ENCODE measurements around the gene RUNDC3A. TPM values are rescaled to one million over a fixed set of nuclear protein-coding genes. Genes with fewer than 3 reads are reported as not detected.

Gene RUNDC3A
- total and polyA plus RNA-seq, 2 of the 8 experiments (the other 6 are each of a cell fraction or from before 2014, with no cell fraction given): 6.4 to 13.8 TPM

DNA sequence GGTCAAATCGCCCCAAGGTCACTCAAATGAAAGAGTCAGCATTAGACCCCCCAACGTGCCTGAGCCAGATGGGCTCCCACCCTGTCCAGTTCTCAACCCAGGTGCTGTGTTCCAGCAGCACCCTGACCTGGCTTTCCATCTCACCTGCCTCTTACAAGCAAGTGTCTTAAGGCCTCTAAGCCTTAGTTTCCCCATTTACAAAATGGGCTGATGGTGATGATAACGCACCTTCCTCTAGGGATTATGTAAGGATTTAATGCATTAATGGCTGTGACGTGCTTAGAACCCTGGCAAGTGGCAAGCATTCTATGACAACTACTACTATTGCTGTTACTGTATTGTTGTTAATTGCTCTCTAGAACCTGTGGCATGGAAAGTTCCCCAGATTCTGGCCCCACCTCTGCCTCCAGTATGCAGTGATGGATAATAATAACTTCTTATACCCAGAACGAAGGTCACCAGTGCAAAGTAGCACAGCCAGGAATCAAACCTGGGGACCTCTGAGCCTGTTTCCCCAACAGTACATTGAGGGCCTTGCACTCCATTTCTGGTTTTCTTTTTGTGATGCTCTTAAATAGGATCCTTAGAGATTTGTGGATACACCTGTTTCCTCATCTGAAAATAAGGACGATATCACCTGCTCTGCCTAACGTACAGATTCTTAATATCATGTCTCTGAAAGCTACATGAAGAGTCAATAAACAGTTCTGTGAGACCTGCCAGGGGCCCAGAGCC is 19.5 kb downstream of the RUNDC3A start:
- Histone ChIP-seq H4K91ac (replicated peaks; ENCODE audit: insufficient read length, low read length) (no peak overlapping the region), H2AFZ (ENCODE audit: low read length) (no peak overlapping the region), H4K5ac (ENCODE audit: insufficient read length, low read depth, low read length) (no peak overlapping the region), H3K79me2 (ENCODE audit: control insufficient read depth in 1 of 2, insufficient read depth in 2 of 2, low read length in 2 of 2) (peaks cover 3 to 13% of the 10 kb centered on the region in 2 experiments; a peak in 3 of 4 replicates), H3K79me1 (ENCODE audit: low read depth, low read length) (peaks cover 11% of the 10 kb centered on the region), H2BK120ac (replicated peaks; ENCODE audit: low read depth, low read length) (no peak overlapping the region), H3K14ac (ENCODE audit: insufficient read length) (no peak overlapping the region), H3K4me3 (ENCODE audit: extremely low read depth in 1 of 4, insufficient read depth in 2 of 4, low read depth in 3 of 4, low read length in 4 of 4) (no peak overlapping the region), H4K20me1 (replicated peaks in 1 of 2; ENCODE audit: control insufficient read depth in 1 of 2, insufficient read depth in 2 of 2, low read length in 2 of 2) (peaks cover 2 to 3% of the 10 kb centered on the region in 2 experiments), H3K4ac (replicated peaks; ENCODE audit: insufficient read length, low read depth, low read length) (no peak overlapping the region), H3K9me3 (ENCODE audit: insufficient read depth in 2 of 2, low read depth in 1 of 2, low read length in 1 of 2) (no peaks in the 10 kb centered on the region), H3K4me1 (replicated peaks in 1 of 4; ENCODE audit: control insufficient read depth in 3 of 4, insufficient read depth in 4 of 4, low read length in 3 of 4) (peaks cover 0 to 8% (median 4%) of the 10 kb centered on the region in 4 experiments; a peak in 6 of 7 replicates), H4K8ac (ENCODE audit: extremely low read depth, insufficient read depth, low read length) (no peak overlapping the region), H3K23me2 (ENCODE audit: low read depth, low read length) (peaks cover 13% of the 10 kb centered on the region; the same call in 1 of the 2 replicates), H2BK20ac (ENCODE audit: low read length) (no peak overlapping the region), H3K9ac (replicated peaks in 1 of 4; ENCODE audit: extremely low read depth in 1 of 4, low read depth in 3 of 4, low read length in 3 of 4) (no peak overlapping the region), H2BK5ac (ENCODE audit: low read depth, low read length) (no peak overlapping the region), H2AK5ac (ENCODE audit: low read depth, low read length) (peak overlapping the region; percentile 40; the same call in 1 of the 2 replicates), H3K27ac (ENCODE audit: low read depth, low read length) (no peak overlapping the region), H3K23ac (ENCODE audit: insufficient read length) (no peak overlapping the region), H3K18ac (ENCODE audit: extremely low read depth, low read length) (no peak overlapping the region), H3K4me2 (ENCODE audit: insufficient read depth in 1 of 2, low read depth in 2 of 2, low read length in 2 of 2) (no peak overlapping the region), H3K36me3 (ENCODE audit: control insufficient read depth in 2 of 4, insufficient read depth in 4 of 4, low read length in 3 of 4) (no peaks in the 10 kb centered on the region), H3K56ac (replicated peaks; ENCODE audit: insufficient read length, low read depth, low read length) (no peak overlapping the region), H2BK12ac (ENCODE audit: low read depth, low read length) (peak overlapping the region; percentile 77; the same call in 1 of the 2 replicates), H2BK15ac (ENCODE audit: low read length) (0 out of 2 replicates have a peak overlapping the region, but pooled peaks have one; percentile 61), H3K27me3 (replicated peaks in 1 of 4; ENCODE audit: control insufficient read depth in 3 of 4, extremely low read depth in 1 of 4, insufficient read depth in 3 of 4, low read length in 3 of 4) (peaks cover 0 to 6% (median 0%) of the 10 kb centered on the region in 4 experiments; a peak in 5 of 7 replicates)
- no peak for FAIRE-seq
- no peak for DNase-seq (ENCODE audit: low read depth in 1 of 2, low spot score in 2 of 2)
- WGBS, 2 experiments (ENCODE audit: extremely low coverage in 1 of 2, insufficient coverage in 1 of 2, insufficient read length in 1 of 2, insufficient replicate concordance in 2 of 2, low coverage in 1 of 2, low lambda C conversion rate in 2 of 2, missing lambda C conversion rate in 1 of 2): 90% methylated on average over 7 of the region's 7 CpGs; no CpG with 5 or more reads in 1 of the 2 experiments
- POLR2A ChIA-PET (ENCODE audit: partially characterized antibody): interaction anchor here (1.0 to 1.6 kb wide), 6 partner anchors 10 to 136 kb away, joined by 3 to 9 read pairs (median 4); no protein-coding TSS in a partner anchor
- TF ChIP-seq RBBP5 (IDR thresholded peaks at IDR 0.05; ENCODE audit: borderline replicate concordance, low read depth, low read length): no peak
- CTCF ChIA-PET (ENCODE audit: partially characterized antibody): interaction anchor here (0.9 to 11.0 kb wide), 11 partner anchors 17 to 244 kb away, joined by 3 to 158 read pairs (median 5); partner anchors contain the start of gene GRN
